Mucosa of stomach (tissue), 1 donor: ENCODE results near the gene CDCA4.
A peak's percentile ranks its signal among the peaks of the same experiment; 100 is the strongest.

Source experiments
- H3K27me3 ChIP-seq: one replicate; pipeline ENCODE4 v1.7.0; 2013; ENCODE audit warnings: mild to moderate bottlenecking, low read length; ENCODE audit not compliant: control insufficient read depth, insufficient read depth
- H3K36me3 ChIP-seq: one replicate; pipeline ENCODE4 v1.7.0; 2013; ENCODE audit warnings: low read length; ENCODE audit not compliant: control insufficient read depth, insufficient read depth
- H3K4me1 ChIP-seq: one replicate; pipeline ENCODE4 v1.7.0; 2013; ENCODE audit warnings: mild to moderate bottlenecking, low read length; ENCODE audit not compliant: control insufficient read depth, insufficient read depth
- H3K4me3 ChIP-seq: one replicate; pipeline ENCODE4 v1.7.0; 2013; ENCODE audit warnings: low read length
- H3K9ac ChIP-seq: one replicate; pipeline ENCODE4 v1.7.0; 2013; ENCODE audit warnings: mild to moderate bottlenecking, low read length, moderate library complexity
- H3K9me3 ChIP-seq: one replicate; pipeline ENCODE4 v1.7.0; 2013; ENCODE audit warnings: mild to moderate bottlenecking, low read length, moderate library complexity; ENCODE audit not compliant: control insufficient read depth
- donor health status: Pancreatic carcinoma.

Gene CDCA4

GRCh38 chr14:105020815-105021655, at the start of gene CDCA4:
Gene CDCA4 (minus strand): TSS chr14:105021083. CDS start chr14:105011929, 9,154 bp downstream.
- H3K9ac ChIP-seq = peak within 1 kb of the TSS; percentile 68
- peaks cover 16% of the 10 kb centered on the region for H3K4me1 ChIP-seq
- no peaks in the 10 kb centered on the region for H3K9me3 ChIP-seq
- no peaks in the 10 kb centered on the region for H3K36me3 ChIP-seq
- H3K27me3 ChIP-seq = no peaks in the 10 kb centered on the region
- peak within 1 kb of the TSS; percentile 57 for H3K4me3 ChIP-seq

DNA sequence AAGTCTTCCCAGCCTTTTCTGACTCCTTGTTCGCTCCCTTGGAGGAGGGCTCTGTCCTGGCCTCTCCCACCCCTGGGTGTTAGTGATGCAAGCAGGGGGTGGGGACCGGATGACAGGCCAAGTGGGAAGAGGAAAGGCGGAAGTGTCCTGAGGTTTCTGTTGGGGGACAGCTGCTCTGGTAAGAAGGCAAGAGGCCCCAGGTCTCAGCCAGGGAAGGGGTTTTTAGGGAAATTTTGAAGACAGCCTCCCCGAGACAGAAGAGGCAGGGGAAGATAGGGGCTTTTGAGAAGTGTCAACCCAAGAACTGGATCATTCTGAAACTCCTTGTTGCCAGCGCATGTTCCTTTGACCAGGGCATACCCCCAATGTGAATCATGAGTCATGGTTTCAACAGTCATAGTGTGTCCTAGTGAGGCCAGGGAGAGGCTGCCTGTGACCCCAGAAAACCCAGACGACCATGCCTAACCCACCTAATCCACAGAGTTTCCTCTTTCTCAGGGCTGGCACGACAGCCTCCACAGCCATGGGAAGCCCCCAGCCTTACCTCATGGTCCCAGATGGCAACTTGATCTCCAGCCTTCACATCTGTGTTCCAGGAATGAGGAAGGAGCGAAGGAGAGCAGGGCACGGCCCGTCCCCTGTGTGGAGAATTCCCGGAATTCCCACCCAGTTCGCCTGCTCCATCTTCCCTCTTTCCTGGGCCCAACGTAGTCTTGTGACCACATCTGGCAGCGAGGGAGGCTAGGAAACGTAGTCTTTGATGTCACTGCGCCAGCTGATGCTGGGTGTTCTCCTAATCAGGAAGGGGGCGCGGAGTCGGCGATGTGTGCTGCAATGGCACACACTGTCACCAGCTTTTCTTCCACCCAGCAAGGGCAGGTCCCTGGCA, 49.2 kb upstream of the CDCA4 start:
- Histone ChIP-seq H3K4me1 (peaks cover 7% of the 10 kb centered on the region), H3K27me3 (peaks cover 30% of the 10 kb centered on the region)

GRCh38 chr14:105069522-105069870, 48.6 kb upstream of the CDCA4 start:
- Histone ChIP-seq H3K4me3 (no peak overlapping the region), H3K27me3 (peaks cover 27% of the 10 kb centered on the region), H3K9me3 (no peaks in the 10 kb centered on the region), H3K36me3 (no peaks in the 10 kb centered on the region), H3K4me1 (peaks cover 13% of the 10 kb centered on the region), H3K9ac (no peak overlapping the region)

More for the DNA sequence above, 49.2 kb upstream of the CDCA4 start:
- Histone ChIP-seq H3K9me3 (no peaks in the 10 kb centered on the region), H3K4me3 (no peak overlapping the region), H3K36me3 (no peaks in the 10 kb centered on the region), H3K9ac (no peak overlapping the region)

GRCh38 chr14:105068818-105069217, 47.9 kb upstream of the CDCA4 start:
- H3K4me1 ChIP-seq = peaks cover 13% of the 10 kb centered on the region
- H3K9ac ChIP-seq = no peak overlapping the region
- no peaks in the 10 kb centered on the region for H3K36me3 ChIP-seq
- no peaks in the 10 kb centered on the region for H3K9me3 ChIP-seq
- H3K4me3 ChIP-seq = no peak overlapping the region
- peaks cover 21% of the 10 kb centered on the region for H3K27me3 ChIP-seq

GRCh38 chr14:105067969-105068301, 47.1 kb upstream of the CDCA4 start:
- peaks cover 13% of the 10 kb centered on the region for H3K4me1 ChIP-seq
- peaks cover 12% of the 10 kb centered on the region for H3K27me3 ChIP-seq
- H3K4me3 ChIP-seq = no peak overlapping the region
- H3K9ac ChIP-seq = no peak overlapping the region
- no peaks in the 10 kb centered on the region for H3K9me3 ChIP-seq
- H3K36me3 ChIP-seq = no peaks in the 10 kb centered on the region

DNA sequence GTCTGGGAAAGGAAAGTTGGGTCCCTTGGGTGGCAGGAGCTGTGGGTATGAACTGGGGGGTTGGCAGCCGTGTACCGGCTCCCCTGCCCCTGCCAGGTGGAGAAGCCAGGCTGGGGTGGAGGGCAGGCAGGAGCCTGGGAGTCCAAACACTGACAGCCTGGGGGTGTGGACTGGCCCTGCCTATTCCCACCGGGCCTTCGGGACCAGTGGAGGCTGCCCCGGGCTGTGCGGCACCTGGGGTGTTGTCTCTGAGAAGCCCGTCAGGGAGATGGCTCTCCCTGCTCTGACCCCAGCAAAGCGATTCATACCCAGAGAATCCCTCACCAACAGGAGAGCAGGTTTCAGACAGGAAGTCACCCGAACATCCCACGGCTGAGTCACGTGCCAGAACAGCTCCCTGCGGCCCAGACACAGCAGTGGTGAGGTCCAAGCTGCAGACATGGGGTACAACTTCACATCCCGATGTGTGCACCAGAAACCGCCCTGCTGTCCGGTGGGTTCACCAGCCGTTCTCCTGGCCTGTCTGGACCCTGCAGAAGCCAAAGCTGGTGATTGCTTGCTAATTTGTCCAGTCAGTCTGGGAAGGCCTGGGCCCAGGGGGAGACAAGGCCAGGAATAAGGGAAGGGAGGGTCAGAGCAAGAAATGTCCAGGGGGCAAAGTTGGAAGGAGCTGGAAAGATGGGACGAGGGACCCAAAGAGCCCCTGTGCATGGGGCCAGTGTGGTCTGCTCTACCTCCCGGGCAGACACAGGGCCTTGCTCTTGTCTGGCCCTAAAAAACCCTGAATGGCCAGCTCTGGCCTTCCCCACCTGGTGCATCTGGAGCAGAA, 46.5 kb upstream of the CDCA4 start:
- H3K4me1 ChIP-seq = peaks cover 13% of the 10 kb centered on the region
- no peak overlapping the region for H3K4me3 ChIP-seq
- H3K36me3 ChIP-seq = no peaks in the 10 kb centered on the region
- H3K9me3 ChIP-seq = no peaks in the 10 kb centered on the region
- peaks cover 6% of the 10 kb centered on the region for H3K27me3 ChIP-seq
- H3K9ac ChIP-seq = no peak overlapping the region

DNA sequence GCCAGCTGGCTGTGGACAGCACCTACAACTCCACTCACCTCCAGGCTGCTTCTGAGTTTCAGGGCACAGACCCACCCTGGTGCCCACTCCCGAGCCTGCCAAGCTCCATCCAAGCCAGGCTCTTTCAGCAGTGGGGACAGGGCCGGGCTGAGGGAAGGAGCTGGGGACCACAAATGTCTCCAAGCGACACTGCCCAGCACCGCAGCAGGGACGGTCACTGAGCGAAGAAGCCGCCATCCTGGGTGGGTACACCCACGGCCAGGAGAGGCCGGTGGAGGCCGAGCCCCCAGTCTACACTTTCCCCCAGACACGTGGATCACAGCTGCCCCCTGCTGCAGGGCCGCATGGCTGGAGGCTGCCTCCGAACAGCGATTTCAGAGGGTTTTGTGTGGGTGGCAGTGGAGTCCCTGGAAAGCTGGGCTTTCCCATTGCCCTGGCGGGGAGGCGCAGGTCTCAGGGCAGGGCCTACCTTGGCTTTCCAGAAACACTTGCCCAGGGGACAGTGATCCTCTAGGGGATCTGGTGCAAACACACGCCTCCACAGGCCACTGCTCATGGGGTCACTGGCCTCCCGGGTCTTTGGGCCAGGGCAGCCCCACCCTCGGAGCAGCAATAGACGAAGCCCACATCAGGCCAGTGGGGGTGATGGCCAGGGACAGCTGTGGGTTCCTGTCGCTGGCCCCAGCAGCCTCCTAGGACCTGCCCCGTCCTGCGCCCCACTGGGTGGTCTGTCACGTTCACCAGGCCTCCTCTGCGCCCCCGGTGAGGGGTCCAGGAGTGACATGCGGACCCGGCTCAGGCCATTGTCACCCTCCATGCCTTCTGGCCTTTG, 45.6 kb upstream of the CDCA4 start:
- Histone ChIP-seq H3K9ac (no peak overlapping the region), H3K4me3 (no peak overlapping the region), H3K9me3 (no peaks in the 10 kb centered on the region), H3K36me3 (no peaks in the 10 kb centered on the region), H3K27me3 (peaks cover 3% of the 10 kb centered on the region), H3K4me1 (peaks cover 13% of the 10 kb centered on the region)

DNA sequence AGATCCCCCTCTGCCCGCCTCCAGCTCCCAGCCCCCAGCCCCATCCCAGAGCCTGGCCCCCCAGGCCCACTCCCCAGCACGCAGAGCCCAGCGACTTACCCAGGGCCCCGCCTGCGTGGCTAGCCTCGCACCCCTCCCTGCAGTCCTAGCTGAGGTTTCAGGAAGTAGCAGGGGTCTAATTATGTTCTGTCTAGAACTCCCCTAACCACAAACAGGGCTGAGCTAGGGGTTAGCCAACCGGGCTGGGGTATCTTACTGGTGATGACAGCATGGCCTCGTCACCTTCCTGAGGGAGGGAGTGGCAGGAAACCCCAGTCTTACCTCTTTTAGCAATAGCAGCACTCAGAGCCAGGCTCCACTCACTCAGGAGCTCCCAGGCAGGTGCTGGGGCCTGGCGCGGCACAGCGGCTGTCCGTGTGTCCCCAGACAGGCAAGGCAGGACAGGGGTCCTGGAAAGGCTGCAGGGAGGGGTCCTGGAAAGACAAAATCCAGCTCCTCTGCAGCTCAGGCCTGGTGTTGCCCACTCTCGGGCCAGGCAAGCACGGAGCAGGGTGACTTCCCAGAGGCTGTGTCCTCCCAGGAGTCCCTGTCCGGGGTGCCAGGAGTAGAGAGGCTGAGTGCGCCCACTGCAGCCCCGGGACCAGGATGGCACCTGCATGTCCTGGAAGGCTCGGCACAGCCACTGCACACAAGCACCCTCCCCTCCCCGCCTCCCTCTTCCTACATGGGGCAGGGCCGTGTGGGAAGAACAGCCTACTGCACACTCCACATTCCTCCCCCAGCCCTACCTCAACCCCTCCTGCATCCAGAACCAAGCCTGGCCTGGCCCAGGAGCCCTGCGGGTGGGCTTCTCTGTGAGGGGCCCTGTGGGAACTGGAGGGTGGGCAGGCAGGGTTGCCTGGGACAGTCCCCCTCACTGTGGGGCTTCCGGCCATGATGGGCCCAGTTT, 44.7 kb upstream of the CDCA4 start, which contains the start of gene GPR132:
Gene GPR132, minus strand, starts transcription at position 151 of the 949 bp plus-strand sequence. CDS start 10,010 bp downstream, outside the sequence.
- Histone ChIP-seq H3K4me3 (no peak within 1 kb of the TSS), H3K9ac (peak within 1 kb of the TSS; percentile 57), H3K36me3 (no peaks in the 10 kb centered on the region), H3K4me1 (peaks cover 13% of the 10 kb centered on the region), H3K27me3 (peaks cover 2% of the 10 kb centered on the region), H3K9me3 (no peaks in the 10 kb centered on the region)

GRCh38 chr14:105064721-105065143, 43.8 kb upstream of the CDCA4 start:
- Histone ChIP-seq H3K9me3 (no peaks in the 10 kb centered on the region), H3K9ac (peak overlapping the region; percentile 57), H3K4me3 (no peak overlapping the region), H3K36me3 (no peaks in the 10 kb centered on the region), H3K4me1 (peaks cover 19% of the 10 kb centered on the region), H3K27me3 (no peaks in the 10 kb centered on the region)

DNA sequence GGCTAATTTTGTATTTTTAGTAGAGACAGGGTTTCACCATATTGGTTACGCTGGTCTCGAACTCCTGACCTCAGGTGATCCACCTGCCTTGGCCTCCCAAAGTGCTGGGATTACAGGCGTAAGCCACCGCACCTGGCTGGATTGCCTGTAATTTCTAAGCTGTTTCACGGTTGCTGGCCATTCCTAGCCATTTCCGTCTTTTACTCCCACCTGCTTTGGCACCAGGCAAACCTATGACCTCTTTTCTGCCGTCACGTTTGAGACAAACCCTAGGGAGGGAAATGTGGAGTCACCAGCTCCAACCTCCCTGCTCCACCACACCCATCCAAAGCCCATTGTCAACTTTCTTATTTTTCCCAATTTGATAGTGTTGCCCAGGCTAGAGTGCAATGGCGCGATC, 43.1 kb upstream of the CDCA4 start:
- Histone ChIP-seq H3K9ac (no peak overlapping the region), H3K4me1 (peaks cover 20% of the 10 kb centered on the region), H3K36me3 (no peaks in the 10 kb centered on the region), H3K9me3 (no peaks in the 10 kb centered on the region), H3K4me3 (no peak overlapping the region), H3K27me3 (no peaks in the 10 kb centered on the region)
